Smooth muscle cell (in vitro differentiated cells): ENCODE measurements around the gene RABGAP1. TPM values are rescaled to one million over a fixed set of nuclear protein-coding genes. Genes with fewer than 3 reads are reported as not detected.

ENCODE experiments used
- DNase-seq: peaks from one replicate; lab custom pipeline; 2025; ENCODE audit not compliant: unreplicated experiment; lab: John Stamatoyannopoulos, UW
- H2AFZ ChIP-seq: fragments of 200-600 bp; sonication (generic); 2 replicates; pipeline ENCODE4 v1.6.0; 2016; ENCODE audit warnings: antibody characterized with exemption, low read depth, mild to moderate bottlenecking
- H3F3A ChIP-seq: fragments of 200-600 bp; sonication (generic); 2 replicates; pipeline ENCODE4 v1.6.0; 2017; ENCODE audit warnings: antibody characterized with exemption, low read depth
- H3K27ac ChIP-seq: fragments of 200-600 bp; sonication (generic); 2 replicates; pipeline ENCODE4 v1.5.1; 2016; ENCODE audit warnings: low read depth, mild to moderate bottlenecking
- H3K27me3 ChIP-seq: fragments of 200-600 bp; sonication (generic); 2 replicates; pipeline ENCODE4 v1.6.1; 2016; ENCODE audit warnings: low read depth, mild to moderate bottlenecking
- H3K36me3 ChIP-seq: fragments of 200-600 bp; sonication (generic); 2 replicates; pipeline ENCODE4 v1.5.1; 2016; ENCODE audit warnings: low read depth
- H3K4me1 ChIP-seq: fragments of 200-600 bp; sonication (generic); 2 replicates; pipeline ENCODE4 v1.5.1; 2016; ENCODE audit warnings: low read depth
- H3K4me2 ChIP-seq: fragments of 200-600 bp; sonication (generic); 2 replicates; pipeline ENCODE4 v1.6.0; 2016; ENCODE audit warnings: mild to moderate bottlenecking
- H3K4me3 ChIP-seq: fragments of 200-600 bp; sonication (generic); 2 replicates; pipeline ENCODE4 v1.5.1; 2016; ENCODE audit warnings: mild to moderate bottlenecking
- H3K79me2 ChIP-seq: fragments of 200-600 bp; sonication (generic); 2 replicates; pipeline ENCODE4 v1.6.0; 2016; ENCODE audit warnings: low read depth, mild to moderate bottlenecking
- H3K9ac ChIP-seq: fragments of 200-600 bp; sonication (generic); 2 replicates; pipeline ENCODE4 v1.6.0; 2016; ENCODE audit warnings: low read depth
- H3K9me3 ChIP-seq: fragments of 200-600 bp; sonication (generic); replicated peaks from 2 replicates; pipeline ENCODE4 v1.5.1; 2016; ENCODE audit warnings: low read depth
- H4K20me1 ChIP-seq: fragments of 200-600 bp; sonication (generic); 2 replicates; pipeline ENCODE4 v1.6.0; 2016; ENCODE audit warnings: low read depth
- CTCF ChIP-seq: fragments of 200-600 bp; sonication (generic); IDR thresholded peaks from 2 replicates; pipeline ENCODE4 v1.5.1; 2017; ENCODE audit warnings: borderline replicate concordance, mild to moderate bottlenecking, antibody characterized with exemption; ENCODE audit not compliant: insufficient read depth, poor library complexity, severe bottlenecking
- WGBS: methylation state at CpG from one replicate; pipeline ENCODE4 v1.1.7; 2016; ENCODE audit warnings: low lambda C conversion rate; 5-methylcytosine and 5-hydroxymethylcytosine counted together
- polyA plus RNA-seq: library from polyadenylated mRNA; unstranded; fragments of >200 nt; fragmentation: Nextera tagmentation; extraction: Ambion mirVana; gene quantifications from 2 replicates; pipeline ENCODE4 v1.2.1, GENCODE V29; 2016
- total RNA-seq: library from RNA; depleted of rRNA; stranded (reverse); fragments of >200 nt; gene quantifications from 2 replicates; pipeline ENCODE4 v1.2.3, GENCODE V29; 2014

The RABGAP1 gene
- total and polyA plus RNA-seq, 2 experiments from 2014 or later = 13.5 to 31.8 TPM

- Histone ChIP-seq H3K9ac (no peak overlapping the region), H3K4me3 (no peak overlapping the region), H3F3A (no peaks in the 10 kb centered on the region), H3K36me3 (peaks cover 10% of the 10 kb centered on the region), H3K4me1 (no peaks in the 10 kb centered on the region), H3K27me3 (no peaks in the 10 kb centered on the region), H3K27ac (no peak overlapping the region), H3K9me3 (no peaks in the 10 kb centered on the region), H3K79me2 (no peaks in the 10 kb centered on the region), H2AFZ (no peak overlapping the region), H3K4me2 (no peak overlapping the region), H4K20me1 (no peaks in the 10 kb centered on the region)
- 78% methylated on average over 4 of the region's 4 CpGs for WGBS
- no peak for DNase-seq
- no peak for TF ChIP-seq CTCF
These were observed 103.8 kb downstream of the RABGAP1 start for GRCh38 chr9:123044586-123044985.

GRCh38 chr9:123046406-123047195 is 105.8 kb downstream of the RABGAP1 start:
- H3K4me1 ChIP-seq = no peaks in the 10 kb centered on the region
- no peaks in the 10 kb centered on the region for H3K79me2 ChIP-seq
- DNase-seq = no peak
- H3K9ac ChIP-seq = no peak overlapping the region
- no peaks in the 10 kb centered on the region for H3K9me3 ChIP-seq
- peaks cover 10% of the 10 kb centered on the region for H3K36me3 ChIP-seq
- H2AFZ ChIP-seq = no peak overlapping the region
- H4K20me1 ChIP-seq = peaks cover 3% of the 10 kb centered on the region
- no peak for TF ChIP-seq CTCF
- no peaks in the 10 kb centered on the region for H3F3A ChIP-seq
- WGBS = 76% methylated on average over 3 of the region's 3 CpGs
- no peak overlapping the region for H3K4me2 ChIP-seq
- no peaks in the 10 kb centered on the region for H3K27me3 ChIP-seq
- H3K4me3 ChIP-seq = no peak overlapping the region
- no peak overlapping the region for H3K27ac ChIP-seq

- Histone ChIP-seq H4K20me1 (peaks cover 3% of the 10 kb centered on the region), H3K27ac (no peak overlapping the region), H3F3A (no peaks in the 10 kb centered on the region), H3K36me3 (no peaks in the 10 kb centered on the region), H3K4me1 (no peaks in the 10 kb centered on the region), H3K4me2 (no peak overlapping the region), H3K79me2 (no peaks in the 10 kb centered on the region), H3K4me3 (no peak overlapping the region), H2AFZ (no peak overlapping the region), H3K27me3 (no peaks in the 10 kb centered on the region), H3K9ac (no peak overlapping the region), H3K9me3 (no peaks in the 10 kb centered on the region)
- no peak for DNase-seq
- 94% methylated on average over 2 of the region's 2 CpGs for WGBS
- no peak for TF ChIP-seq CTCF
These were observed 107.9 kb downstream of the RABGAP1 start for GRCh38 chr9:123048748-123049147.
